Breast epithelium (tissue), 4 donors: ENCODE data around the gene EPM2AIP1. TPM values are rescaled to one million over a fixed set of nuclear protein-coding genes. Genes with fewer than 3 reads are reported as not detected.
"Not testable (repeated sequence)": the region's sequence is repeated elsewhere in the genome, so short reads cannot be mapped to it uniquely, and the experiment has no call there.

ENCODE experiments used
- DNase-seq, 2 donors: peaks; one replicate each; pipeline ENCODE4 v3.0.0-alpha.2; 2019; ENCODE audit warnings: low spot score in 2 of 2
- H3K27ac ChIP-seq, 2 donors: fragments of 200-600 bp; sonication (generic) in 1 of 2; one replicate each; pipeline ENCODE4 v1.5.1; 2016 to 2019; ENCODE audit warnings: mild to moderate bottlenecking in 1 of 2
- H3K27me3 ChIP-seq, 2 donors: fragments of 200-600 bp; sonication (generic) in 1 of 2; one replicate each; pipeline versions ENCODE4 v1.5.1 to v1.6.0; 2017 to 2019; ENCODE audit warnings: control low read depth in 1 of 2, mild to moderate bottlenecking in 1 of 2
- H3K36me3 ChIP-seq: fragments of 200-600 bp; one replicate; pipeline ENCODE4 v1.5.1; 2019
- H3K4me1 ChIP-seq, 2 donors: fragments of 200-600 bp; sonication (generic); one replicate each; pipeline ENCODE4 v1.5.1; 2016 to 2019; ENCODE audit warnings: control low read depth in 1 of 2
- H3K4me3 ChIP-seq, 3 donors: fragments of 200-600 bp; sonication (generic); 1 replicate in 2 of 3; 2 replicates in 1 of 3; pipeline ENCODE4 v1.5.1; 2016 to 2019; ENCODE audit warnings: mild to moderate bottlenecking in 3 of 3, moderate library complexity in 2 of 3
- H3K9me3 ChIP-seq, 2 donors: fragments of 200-600 bp; sonication (generic) in 1 of 2; one replicate each; pipeline ENCODE4 v1.5.1; 2016 to 2019; ENCODE audit warnings: control low read depth in 1 of 2
- POLR2A ChIP-seq: fragments of 450-650 bp; IDR thresholded peaks from one replicate; pipeline ENCODE4 v1.6.1; 2016; ENCODE audit warnings: antibody characterized with exemption, mild to moderate bottlenecking, moderate library complexity
- POLR2AphosphoS5 ChIP-seq, 3 donors: sonication (generic); formaldehyde crosslinking; IDR thresholded peaks; one replicate each; pipeline ENCODE4 v1.6.1; 2017; ENCODE audit warnings: antibody characterized with exemption in 3 of 3
- intact Hi-C: fragments of 100-400 bp; cut with DNase I; formaldehyde crosslinking; loops from one replicate; pipeline ENCODE4 v1.15.1; 2023; ENCODE audit warnings: low total_unique reads
- total RNA-seq, 3 donors: library from RNA; depleted of rRNA; stranded (reverse); fragments of >200 nt; gene quantifications; one replicate each; pipeline ENCODE4 v1.1.0, GENCODE V29; 2016
- TF ChIP-seq, protein P1 (sequence below), 3 donors: fragments of 450-650 bp; IDR thresholded peaks; one replicate each; pipeline ENCODE4 v1.5.1; 2016 to 2017; ENCODE audit warnings: antibody characterized with exemption in 3 of 3, mild to moderate bottlenecking in 3 of 3, moderate library complexity in 3 of 3

EPM2AIP1 gene
- total RNA-seq, 3 donors from 2014 or later = 13.8 to 25.5 (median 14.1) TPM

DNA sequence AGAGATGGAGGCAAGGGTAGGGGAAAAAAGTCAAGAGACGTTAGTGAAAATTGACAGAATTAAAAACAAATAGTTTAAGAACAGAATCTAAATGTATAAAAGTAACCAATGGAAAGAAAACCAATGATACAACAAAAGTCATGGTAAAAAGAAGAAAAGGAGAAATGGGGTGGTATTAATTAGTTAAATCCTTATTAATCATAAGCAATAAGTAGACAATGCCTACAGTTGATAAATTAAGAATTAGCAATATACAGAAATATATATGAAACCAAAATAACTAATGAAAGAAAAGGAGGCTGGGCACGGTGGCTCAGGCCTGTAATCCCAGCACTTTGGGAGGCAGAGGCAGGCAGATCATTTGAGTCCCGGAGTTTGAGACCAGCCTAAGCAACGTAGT, 23.8 kb downstream of the EPM2AIP1 start:
- intact Hi-C loops = no loop called here
- Histone ChIP-seq H3K9me3 (no peaks in the 10 kb centered on the region), H3K4me1 (no peaks in the 10 kb centered on the region), H3K27ac (peak overlapping the region; percentile 29 to 51), H3K4me3 (no peak overlapping the region), H3K27me3 (no peaks in the 10 kb centered on the region), H3K36me3 (no peaks in the 10 kb centered on the region)
- no peak for DNase-seq
- TF ChIP-seq POLR2AphosphoS5 (IDR thresholded peaks at IDR 0.05) (no peak), POLR2A (no peak)
- TF ChIP-seq, protein P1, sequence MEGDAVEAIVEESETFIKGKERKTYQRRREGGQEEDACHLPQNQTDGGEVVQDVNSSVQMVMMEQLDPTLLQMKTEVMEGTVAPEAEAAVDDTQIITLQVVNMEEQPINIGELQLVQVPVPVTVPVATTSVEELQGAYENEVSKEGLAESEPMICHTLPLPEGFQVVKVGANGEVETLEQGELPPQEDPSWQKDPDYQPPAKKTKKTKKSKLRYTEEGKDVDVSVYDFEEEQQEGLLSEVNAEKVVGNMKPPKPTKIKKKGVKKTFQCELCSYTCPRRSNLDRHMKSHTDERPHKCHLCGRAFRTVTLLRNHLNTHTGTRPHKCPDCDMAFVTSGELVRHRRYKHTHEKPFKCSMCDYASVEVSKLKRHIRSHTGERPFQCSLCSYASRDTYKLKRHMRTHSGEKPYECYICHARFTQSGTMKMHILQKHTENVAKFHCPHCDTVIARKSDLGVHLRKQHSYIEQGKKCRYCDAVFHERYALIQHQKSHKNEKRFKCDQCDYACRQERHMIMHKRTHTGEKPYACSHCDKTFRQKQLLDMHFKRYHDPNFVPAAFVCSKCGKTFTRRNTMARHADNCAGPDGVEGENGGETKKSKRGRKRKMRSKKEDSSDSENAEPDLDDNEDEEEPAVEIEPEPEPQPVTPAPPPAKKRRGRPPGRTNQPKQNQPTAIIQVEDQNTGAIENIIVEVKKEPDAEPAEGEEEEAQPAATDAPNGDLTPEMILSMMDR (IDR thresholded peaks at IDR 0.05) = no peak

DNA sequence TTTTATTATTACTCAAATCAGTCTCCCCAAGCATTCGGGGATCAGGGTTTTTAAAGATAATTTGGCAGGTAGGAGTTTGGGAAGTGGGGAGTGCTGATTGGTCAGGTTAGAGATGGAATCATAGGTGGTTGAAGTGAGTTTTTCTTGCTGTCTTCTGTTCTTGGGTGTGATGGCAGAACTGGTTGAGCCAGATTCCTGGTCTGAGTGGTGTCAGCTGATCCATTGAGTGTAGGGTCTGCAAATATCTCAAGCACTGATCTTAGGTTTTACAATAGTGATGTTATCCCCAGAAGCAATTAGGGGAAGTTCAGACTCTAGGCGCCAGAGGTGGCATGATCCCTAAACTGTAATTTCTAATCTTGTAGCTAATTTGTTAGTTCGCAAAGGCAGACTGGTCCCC, 27.5 kb downstream of the EPM2AIP1 start:
- Histone ChIP-seq H3K4me1 (no peaks in the 10 kb centered on the region), H3K36me3 (no peaks in the 10 kb centered on the region), H3K4me3 (no peak overlapping the region), H3K27ac (no peak overlapping the region), H3K9me3 (no peaks in the 10 kb centered on the region), H3K27me3 (no peaks in the 10 kb centered on the region)
- no peak for TF ChIP-seq POLR2A
- no peak for DNase-seq
- intact Hi-C loops = no loop called here

DNA sequence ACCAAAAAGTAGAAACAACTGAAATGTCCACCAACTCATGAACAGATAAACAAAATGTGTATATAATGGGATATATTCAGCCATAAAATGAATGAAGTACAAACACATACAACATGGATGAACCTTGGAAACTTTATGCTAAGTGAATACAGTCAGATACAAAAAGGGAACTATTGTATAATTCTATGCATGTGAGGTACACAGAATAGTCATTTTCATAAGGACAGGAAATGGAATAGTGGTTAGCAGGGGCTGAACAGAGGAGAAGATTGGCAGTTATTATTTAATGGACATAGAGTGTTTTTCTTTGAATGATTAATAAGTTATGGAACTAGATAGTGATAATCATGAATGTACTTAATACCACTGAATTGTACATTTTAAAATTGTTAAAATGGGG, 28.1 kb downstream of the EPM2AIP1 start:
- no peak overlapping the region for H3K27ac ChIP-seq
- DNase-seq = no peak
- H3K4me3 ChIP-seq = no peak overlapping the region
- intact Hi-C loops = no loop called here
- no peaks in the 10 kb centered on the region for H3K9me3 ChIP-seq
- H3K36me3 ChIP-seq = no peaks in the 10 kb centered on the region
- TF ChIP-seq, protein P1 (IDR thresholded peaks at IDR 0.05) = no peak
- TF ChIP-seq POLR2A (no peak), POLR2AphosphoS5 (IDR thresholded peaks at IDR 0.05) (no peak)
- no peaks in the 10 kb centered on the region for H3K4me1 ChIP-seq
- no peaks in the 10 kb centered on the region for H3K27me3 ChIP-seq

DNA sequence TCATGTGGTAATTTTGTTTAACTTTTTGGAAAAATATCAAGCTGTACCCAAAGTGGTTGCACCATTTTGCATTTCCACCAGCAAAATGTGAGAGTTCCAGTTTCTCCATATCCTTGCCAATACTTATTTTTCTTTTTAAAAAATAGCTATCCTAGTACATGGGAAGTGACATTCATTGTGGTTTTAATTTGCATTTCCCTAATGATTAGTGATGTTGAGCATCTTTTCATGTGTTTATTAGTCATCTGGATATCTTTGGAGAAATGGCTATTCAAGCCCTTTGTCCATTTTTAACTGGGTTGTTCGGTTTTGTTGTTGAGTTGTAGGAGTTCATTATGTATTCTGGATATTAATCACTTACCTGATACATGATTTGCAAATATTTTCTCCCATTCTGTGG, 28.6 kb downstream of the EPM2AIP1 start:
- H3K27me3 ChIP-seq = no peaks in the 10 kb centered on the region
- DNase-seq = no peak
- H3K4me3 ChIP-seq = no peak overlapping the region
- intact Hi-C loops = no loop called here
- H3K36me3 ChIP-seq = no peaks in the 10 kb centered on the region
- TF ChIP-seq, protein P1 (IDR thresholded peaks at IDR 0.05) = no peak
- TF ChIP-seq POLR2AphosphoS5 (IDR thresholded peaks at IDR 0.05) = no peak
- TF ChIP-seq POLR2A = no peak
- H3K9me3 ChIP-seq = no peaks in the 10 kb centered on the region
- no peak overlapping the region for H3K27ac ChIP-seq
- H3K4me1 ChIP-seq = no peaks in the 10 kb centered on the region

DNA sequence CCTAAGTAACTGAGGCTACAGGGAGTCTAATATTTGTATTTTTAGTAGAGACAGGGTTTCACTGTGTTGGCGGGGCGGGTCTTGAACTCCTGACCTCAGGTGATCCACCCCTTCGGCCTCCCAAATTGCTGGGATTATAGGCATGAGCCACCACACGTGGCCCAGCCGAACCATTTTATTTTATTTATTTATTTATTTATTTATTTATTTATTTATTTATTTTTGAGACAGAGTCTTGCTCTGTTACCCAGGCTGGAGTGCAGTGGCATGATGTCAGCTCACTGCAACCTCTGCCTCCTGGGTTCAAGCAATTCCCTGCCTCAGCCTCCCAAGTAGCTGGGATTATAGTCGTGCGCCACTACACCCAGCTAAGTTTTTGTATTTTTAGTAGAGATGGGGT, 29.9 kb downstream of the EPM2AIP1 start:
- H3K27me3 ChIP-seq, intact Hi-C loops, H3K9me3 ChIP-seq, H3K27ac ChIP-seq, H3K4me3 ChIP-seq, H3K4me1 ChIP-seq, DNase-seq, H3K36me3 ChIP-seq: not testable (repeated sequence)

DNA sequence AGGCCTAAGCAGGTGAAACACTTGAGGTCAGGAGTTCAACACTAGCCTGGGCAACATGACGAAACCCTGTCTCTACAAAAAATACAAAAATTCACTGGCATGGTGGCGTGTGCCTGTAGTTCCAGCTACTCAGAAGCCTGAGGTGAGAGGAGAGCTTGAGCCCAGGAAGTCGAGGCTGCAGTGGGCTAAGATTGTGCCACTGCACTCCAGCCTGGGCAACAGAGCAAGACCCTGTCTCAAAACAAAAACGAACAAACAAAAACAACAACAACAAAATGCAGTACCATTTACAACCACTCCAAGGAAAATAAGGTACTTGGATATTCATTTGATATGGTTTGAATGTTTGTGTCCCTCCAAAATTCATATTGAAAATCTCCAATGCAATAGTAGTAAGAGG, 32.4 kb downstream of the EPM2AIP1 start:
- no peak overlapping the region for H3K4me3 ChIP-seq
- DNase-seq = no peak
- H3K36me3 ChIP-seq = no peaks in the 10 kb centered on the region
- no peaks in the 10 kb centered on the region for H3K4me1 ChIP-seq
- TF ChIP-seq POLR2A (no peak), POLR2AphosphoS5 (IDR thresholded peaks at IDR 0.05) (no peak)
- TF ChIP-seq, protein P1 (IDR thresholded peaks at IDR 0.05) = no peak
- intact Hi-C loops = no loop called here
- H3K9me3 ChIP-seq = no peaks in the 10 kb centered on the region
- no peak overlapping the region for H3K27ac ChIP-seq
- H3K27me3 ChIP-seq = no peaks in the 10 kb centered on the region
